Spleen (tissue), 7 donors: ENCODE measurements around the gene LRRK1.

Source experiments
- POLR2A ChIP-seq, 3 donors: fragments of 450-650 bp; IDR thresholded peaks; one replicate each; pipeline ENCODE4 v1.5.1; 2017; ENCODE audit warnings: antibody characterized with exemption in 3 of 3, mild to moderate bottlenecking in 1 of 3
- TF ChIP-seq, protein P1 (sequence below), 11 experiments: fragments of 200-600 bp in 7 of 11; fragments of 450-650 bp in 4 of 11; sonication (generic) in 4 of 11; IDR thresholded peaks in 8 of 11; conservative IDR thresholded peaks in 3 of 11; 1 replicate in 7 of 11; 2 replicates in 4 of 11; pipeline versions ENCODE4 v1.4.0 to v1.8.0; 2016 to 2021; ENCODE audit warnings: antibody characterized with exemption in 11 of 11, inconsistent platforms in 4 of 11, mild to moderate bottlenecking in 1 of 11
- donor health status: DM: no; HTN: no; CAD: no; lungs with moderate emphysema.
- donor health status: DM: no; HTN: no; CAD: no.
- donor health status: DM: no; HTN: no; CAD: no.

DNA sequence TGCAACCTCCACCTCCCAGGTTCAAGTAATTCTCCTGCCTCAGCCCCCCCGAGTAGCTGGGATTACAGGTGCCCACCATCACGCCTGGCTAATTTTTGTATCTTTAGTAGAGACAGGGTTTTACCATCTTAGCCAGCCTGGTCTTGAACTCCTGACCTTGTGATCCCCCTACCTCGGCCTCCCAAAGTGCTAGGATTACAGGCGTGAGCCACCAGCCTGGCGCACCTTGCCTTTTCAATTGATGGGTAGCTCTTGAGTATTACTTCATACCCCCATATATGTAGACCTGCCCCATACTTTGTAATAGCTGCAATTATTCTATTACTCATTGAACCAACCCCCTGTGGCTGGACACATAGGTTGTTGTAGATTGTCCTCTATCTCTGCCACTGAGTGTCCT, 101.3 kb downstream of the LRRK1 start:
- TF ChIP-seq, protein P1, sequence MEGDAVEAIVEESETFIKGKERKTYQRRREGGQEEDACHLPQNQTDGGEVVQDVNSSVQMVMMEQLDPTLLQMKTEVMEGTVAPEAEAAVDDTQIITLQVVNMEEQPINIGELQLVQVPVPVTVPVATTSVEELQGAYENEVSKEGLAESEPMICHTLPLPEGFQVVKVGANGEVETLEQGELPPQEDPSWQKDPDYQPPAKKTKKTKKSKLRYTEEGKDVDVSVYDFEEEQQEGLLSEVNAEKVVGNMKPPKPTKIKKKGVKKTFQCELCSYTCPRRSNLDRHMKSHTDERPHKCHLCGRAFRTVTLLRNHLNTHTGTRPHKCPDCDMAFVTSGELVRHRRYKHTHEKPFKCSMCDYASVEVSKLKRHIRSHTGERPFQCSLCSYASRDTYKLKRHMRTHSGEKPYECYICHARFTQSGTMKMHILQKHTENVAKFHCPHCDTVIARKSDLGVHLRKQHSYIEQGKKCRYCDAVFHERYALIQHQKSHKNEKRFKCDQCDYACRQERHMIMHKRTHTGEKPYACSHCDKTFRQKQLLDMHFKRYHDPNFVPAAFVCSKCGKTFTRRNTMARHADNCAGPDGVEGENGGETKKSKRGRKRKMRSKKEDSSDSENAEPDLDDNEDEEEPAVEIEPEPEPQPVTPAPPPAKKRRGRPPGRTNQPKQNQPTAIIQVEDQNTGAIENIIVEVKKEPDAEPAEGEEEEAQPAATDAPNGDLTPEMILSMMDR (IDR thresholded peaks at IDR 0.05 in 8 of 11, conservative IDR thresholded peaks at IDR 0.05 in 3 of 11): no peak
- TF ChIP-seq POLR2A (IDR thresholded peaks at IDR 0.05): no peak
